A549 (cell line): Measurements from ENCODE around the gene GOLM1. TPM values are rescaled to one million over a fixed set of nuclear protein-coding genes. Genes with fewer than 3 reads are reported as not detected.
"Not testable (repeated sequence)": the region's sequence is repeated elsewhere in the genome, so short reads cannot be mapped to it uniquely, and the experiment has no call there.

Experiments used
- ATAC-seq, 2 experiments: fragments of 200-7000 bp in 1 of 2; fragments of >200 bp in 1 of 2; cut with Nextera tagmentation in 1 of 2; cut with Tn5 transposase in 1 of 2; 3 replicates each; pipeline versions ENCODE4 v1.8.0 to v1.9.1; 2018 to 2020; ENCODE audit warnings: mild to moderate bottlenecking in 1 of 2, moderate library complexity in 1 of 2
- CTCF ChIA-PET: fragments of 300-600 bp; sonication (Branson Sonifier 250); formaldehyde crosslinking; extraction: SDS; loops from one replicate; lab custom pipeline; 2021; ENCODE audit warnings: antibody characterized with exemption, inconsistent platforms; lab: Yijun Ruan, JAX
- POLR2A ChIA-PET: fragments of 350-600 bp; formaldehyde crosslinking; extraction: SDS; loops from one replicate; lab custom pipeline; 2021; ENCODE audit warnings: antibody characterized with exemption, inconsistent platforms; lab: Yijun Ruan, JAX
- DNase-seq, 2 experiments: peaks; one replicate each; pipeline versions ENCODE4 v3.0.0 to v3.0.0-alpha.2; 2011 to 2016; ENCODE audit warnings: low read depth in 1 of 2, low spot score in 1 of 2
- FAIRE-seq: peaks from 2 replicates; lab custom pipeline; 2011; peaks lifted over from hg19 to GRCh38; lab: Jason Lieb, UNC
- H3K27ac ChIP-seq, 2 experiments: fragments of >200 bp; sonication (Bioruptor Twin); formaldehyde crosslinking; 3 replicates each; pipeline ENCODE4 v1.5.1; 2016 to 2017
- H3K4me1 ChIP-seq: fragments of >200 bp; sonication (Bioruptor Twin); formaldehyde crosslinking; 3 replicates; pipeline ENCODE4 v1.6.1; 2016
- H3K4me2 ChIP-seq: fragments of >200 bp; sonication (Bioruptor Twin); formaldehyde crosslinking; 3 replicates; pipeline ENCODE4 v1.6.1; 2016
- H3K4me3 ChIP-seq: fragments of >200 bp; sonication (Bioruptor Twin); formaldehyde crosslinking; 3 replicates; pipeline ENCODE4 v1.5.1; 2016
- H3K9me3 ChIP-seq: fragments of >200 bp; sonication (Bioruptor Twin); formaldehyde crosslinking; 3 replicates; pipeline ENCODE4 v1.6.1; 2016
- BCL3 ChIP-seq: fragments of >200 bp; sonication (Bioruptor Twin); formaldehyde crosslinking; IDR thresholded peaks from 3 replicates; pipeline ENCODE4 v1.6.1; 2016
- CBX8 ChIP-seq: fragments of 200-600 bp; sonication (generic); IDR thresholded peaks from 2 replicates; pipeline ENCODE4 v1.6.1; 2016
- CEBPB ChIP-seq, 2 experiments: fragments of >200 bp in 1 of 2; sonication (Bioruptor Twin) in 1 of 2; formaldehyde crosslinking in 1 of 2; IDR thresholded peaks; 2 replicates each; pipeline ENCODE4 v1.6.1; 2012 to 2016
- EHF ChIP-seq: fragments of 250-450 bp; sonication (Bioruptor Pico); IDR thresholded peaks from 2 replicates; pipeline ENCODE4 v1.5.0; 2020; ENCODE audit warnings: mild to moderate bottlenecking
- EHMT2 ChIP-seq: fragments of 200-600 bp; sonication (generic); IDR thresholded peaks from 2 replicates; pipeline ENCODE4 v1.6.1; 2016; ENCODE audit warnings: antibody characterized with exemption, low read depth, mild to moderate bottlenecking, moderate library complexity
- ELK1 ChIP-seq: fragments of 150-350 bp; IDR thresholded peaks from 2 replicates; pipeline ENCODE4 v1.6.1; 2014; ENCODE audit warnings: low read depth, mild to moderate bottlenecking, low read length
- FOSB ChIP-seq: fragments of 250-450 bp; sonication (Bioruptor Pico); IDR thresholded peaks from 2 replicates; pipeline ENCODE4 v1.5.0; 2020; ENCODE audit warnings: mild to moderate bottlenecking, moderate library complexity
- FOXS1 ChIP-seq: fragments of 250-450 bp; sonication (Bioruptor Pico); IDR thresholded peaks from 2 replicates; pipeline ENCODE4 v1.5.0; 2020; ENCODE audit warnings: mild to moderate bottlenecking, moderate library complexity
- HEYL ChIP-seq: fragments of 250-450 bp; sonication (Bioruptor Pico); IDR thresholded peaks from 2 replicates; pipeline ENCODE4 v1.8.0; 2021; ENCODE audit warnings: mild to moderate bottlenecking, moderate library complexity
- HOXB5 ChIP-seq: fragments of 250-450 bp; sonication (Bioruptor Pico); IDR thresholded peaks from 2 replicates; pipeline ENCODE4 v1.5.0; 2020; ENCODE audit warnings: mild to moderate bottlenecking, moderate library complexity
- KDM1A ChIP-seq: fragments of 200-600 bp; sonication (generic); IDR thresholded peaks from 2 replicates; pipeline ENCODE4 v1.6.1; 2016; ENCODE audit warnings: low read depth, mild to moderate bottlenecking
- MAFK ChIP-seq: fragments of 450-650 bp; IDR thresholded peaks from 2 replicates; pipeline ENCODE4 v1.6.1; 2014; ENCODE audit not compliant: partially characterized antibody
- MYC ChIP-seq: IDR thresholded peaks from 2 replicates; pipeline ENCODE4 v1.6.1; 2012; ENCODE audit warnings: mild to moderate bottlenecking, inconsistent platforms, low read length, improper control_type of control experiment, borderline replicate concordance
- NPAS2 ChIP-seq: fragments of 250-450 bp; sonication (Bioruptor Pico); IDR thresholded peaks from 2 replicates; pipeline ENCODE4 v1.8.0; 2022; ENCODE audit warnings: mild to moderate bottlenecking, moderate library complexity, borderline replicate concordance
- POLR2A ChIP-seq: IDR thresholded peaks from 2 replicates; pipeline ENCODE4 v1.6.1; 2012; ENCODE audit warnings: mild to moderate bottlenecking, low read length
- POLR2AphosphoS2 ChIP-seq: conservative IDR thresholded peaks from 2 replicates; pipeline ENCODE4 v1.6.1; 2012; ENCODE audit warnings: low read length, improper control_type of control experiment, inconsistent platforms
- RAD21 ChIP-seq, 2 experiments: fragments of >200 bp in 1 of 2; sonication (Bioruptor Twin) in 1 of 2; formaldehyde crosslinking in 1 of 2; IDR thresholded peaks in 1 of 2; conservative IDR thresholded peaks in 1 of 2; 2 replicates in 1 of 2; 3 replicates in 1 of 2; pipeline ENCODE4 v1.6.1; 2012 to 2018; ENCODE audit warnings: inconsistent platforms in 1 of 2
- RARB ChIP-seq: fragments of 250-450 bp; sonication (Bioruptor Pico); IDR thresholded peaks from 2 replicates; pipeline ENCODE4 v1.8.0; 2021; ENCODE audit warnings: mild to moderate bottlenecking, moderate library complexity
- REST ChIP-seq: fragments of 200-600 bp; sonication (generic); IDR thresholded peaks from 2 replicates; pipeline ENCODE4 v1.6.1; 2016; ENCODE audit warnings: antibody characterized with exemption, mild to moderate bottlenecking, moderate library complexity
- RFX5 ChIP-seq: fragments of 450-650 bp; IDR thresholded peaks from 2 replicates; pipeline ENCODE4 v1.7.1; 2014; ENCODE audit warnings: antibody characterized with exemption, mild to moderate bottlenecking, moderate library complexity
- SMC3 ChIP-seq: fragments of >200 bp; sonication (Bioruptor Twin); formaldehyde crosslinking; IDR thresholded peaks from 3 replicates; pipeline ENCODE4 v1.6.1; 2018; ENCODE audit warnings: inconsistent platforms
- SREBF2 ChIP-seq: fragments of 450-650 bp; IDR thresholded peaks from 2 replicates; pipeline ENCODE4 v1.6.1; 2014; ENCODE audit warnings: mild to moderate bottlenecking, moderate library complexity
- ZFP36 ChIP-seq: fragments of 450-650 bp; IDR thresholded peaks from 2 replicates; pipeline ENCODE4 v1.6.1; 2014; ENCODE audit warnings: borderline replicate concordance; ENCODE audit not compliant: partially characterized antibody
- ZNF302 ChIP-seq: fragments of 250-450 bp; sonication (Bioruptor Pico); IDR thresholded peaks from 2 replicates; pipeline ENCODE4 v1.9.0; 2021; ENCODE audit warnings: inconsistent platforms, mild to moderate bottlenecking, moderate library complexity
- ZSCAN20 ChIP-seq: fragments of 250-450 bp; sonication (Bioruptor Pico); IDR thresholded peaks from 2 replicates; pipeline ENCODE4 v1.8.0; 2022; ENCODE audit warnings: mild to moderate bottlenecking, moderate library complexity
- WGBS: methylation state at CpG from one replicate; pipeline ENCODE4 v1.1.6; 2017; ENCODE audit errors: missing lambda C conversion rate; 5-methylcytosine and 5-hydroxymethylcytosine counted together
- polyA plus RNA-seq, 4 experiments: library from polyadenylated mRNA; depleted of rRNA in 3 of 4; stranded (reverse); fragments of >200 nt; fragmentation: RNase III in 1 of 4; extraction: RNeasy Plus Mini Kit Qiagen cat#74134 plus additional on column Dnase treatment in 1 of 4; gene quantifications; 2 replicates in 3 of 4; 3 replicates in 1 of 4; pipeline ENCODE4 v1.2.3, GENCODE V29; 2011 to 2017

GOLM1 gene
- polyA plus RNA-seq, 2 of the 4 experiments (the other 2 are of a cell fraction) = 136 to 145 TPM

GRCh38 chr9:86052556-86053468 is 46.5 kb downstream of the GOLM1 start:
- no peak for FAIRE-seq

GRCh38 chr9:86048018-86048742 is 51.2 kb downstream of the GOLM1 start:
- H3K4me3 ChIP-seq, H3K4me2 ChIP-seq, POLR2A ChIA-PET, H3K27ac ChIP-seq, FAIRE-seq, H3K9me3 ChIP-seq, ATAC-seq, DNase-seq, H3K4me1 ChIP-seq: not testable (repeated sequence)
- CTCF ChIA-PET = interaction anchor here (0.6 kb wide), 1 partner anchor 406 kb away, joined by 3 read pairs; no protein-coding TSS in a partner anchor
- WGBS = 93% methylated on average over 7 of the region's 7 CpGs

More at GRCh38 chr9:86052556-86053468, 46.5 kb downstream of the GOLM1 start:
- WGBS = 91% methylated on average over 21 of the region's 21 CpGs
- H3K27ac ChIP-seq = no peak overlapping the region
- TF ChIP-seq FOXS1 (CRISPR knock-in tag) (no peak), CBX8 (no peak), ZSCAN20 (CRISPR knock-in tag) (no peak), HOXB5 (no peak), CEBPB (IDR thresholded peaks at IDR 0.05) (no peak), ELK1 (no peak), EHMT2 (no peak), MAFK (no peak), POLR2A (no peak)
- CTCF ChIA-PET = no interaction called here
- H3K4me2 ChIP-seq = no peak overlapping the region
- no peaks in the 10 kb centered on the region for H3K9me3 ChIP-seq
- H3K4me1 ChIP-seq = peaks cover 8% of the 10 kb centered on the region; the same call in 1 of the 3 replicates
- DNase-seq (no peak), ATAC-seq (peak; percentile 30 to 56; a peak in 4 of 6 replicates)
- H3K4me3 ChIP-seq = no peak overlapping the region
- POLR2A ChIA-PET = no interaction called here

GRCh38 chr9:86047361-86047760 is 52.0 kb downstream of the GOLM1 start:
- Histone ChIP-seq H3K9me3 (no peaks in the 10 kb centered on the region), H3K4me2 (no peak overlapping the region), H3K27ac (no peak overlapping the region), H3K4me1 (no peaks in the 10 kb centered on the region), H3K4me3 (no peak overlapping the region)
- WGBS = 93% methylated on average over 13 of the region's 13 CpGs
- ChIA-PET POLR2A (no interaction called here), CTCF (interaction anchor here (0.6 to 1.9 kb wide), 2 partner anchors 14 to 71 kb away, joined by 3 to 6 read pairs; no protein-coding TSS in a partner anchor)
- ATAC-seq (no peak), FAIRE-seq (no peak), DNase-seq (no peak)
- TF ChIP-seq MYC (no peak), SMC3 (no peak), BCL3 (no peak), REST (no peak), NPAS2 (CRISPR knock-in tag) (no peak), EHMT2 (no peak), ZSCAN20 (CRISPR knock-in tag) (no peak), KDM1A (no peak), FOSB (CRISPR knock-in tag) (no peak), EHF (CRISPR knock-in tag) (no peak), RARB (no peak), HEYL (CRISPR knock-in tag) (no peak), POLR2AphosphoS2 (no peak), RFX5 (no peak), ZNF302 (CRISPR knock-in tag) (no peak), RAD21 (conservative IDR thresholded peaks at IDR 0.05 in 1 of 2, IDR thresholded peaks at IDR 0.05 in 1 of 2) (no peak), FOXS1 (CRISPR knock-in tag) (no peak), SREBF2 (no peak), ZFP36 (no peak), MAFK (no peak)
